ELR (cell line): ENCODE results near the gene SLC26A4.
"Not testable (repeated sequence)": the region's sequence is repeated elsewhere in the genome, so short reads cannot be mapped to it uniquely, and the experiment has no call there.

ENCODE experiments used
- DNase-seq: peaks from one replicate; pipeline ENCODE4 v3.0.0-alpha.2; 2015; ENCODE audit warnings: low read depth

The SLC26A4 gene

DNA sequence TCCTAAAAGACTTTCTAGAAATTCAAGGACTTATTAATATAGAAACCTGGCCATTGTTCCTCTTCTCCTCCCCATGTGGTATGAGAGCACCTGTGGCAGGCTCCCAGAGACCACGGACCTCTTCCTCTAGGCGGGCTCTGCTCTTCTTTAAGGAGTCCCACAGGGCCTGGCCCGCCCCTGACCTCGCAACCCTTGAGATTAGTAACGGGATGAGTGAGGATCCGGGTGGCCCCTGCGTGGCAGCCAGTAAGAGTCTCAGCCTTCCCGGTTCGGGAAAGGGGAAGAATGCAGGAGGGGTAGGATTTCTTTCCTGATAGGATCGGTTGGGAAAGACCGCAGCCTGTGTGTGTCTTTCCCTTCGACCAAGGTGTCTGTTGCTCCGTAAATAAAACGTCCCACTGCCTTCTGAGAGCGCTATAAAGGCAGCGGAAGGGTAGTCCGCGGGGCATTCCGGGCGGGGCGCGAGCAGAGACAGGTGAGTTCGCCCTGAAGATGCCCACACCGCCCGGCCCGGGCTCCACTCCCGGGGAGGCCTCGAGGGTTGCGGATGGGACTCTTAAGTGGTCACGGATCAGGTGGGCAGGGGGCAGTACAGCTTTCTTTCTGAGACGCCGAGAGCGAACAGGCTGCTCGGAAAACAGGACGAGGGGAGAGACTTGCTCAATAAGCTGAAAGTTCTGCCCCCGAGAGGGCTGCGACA lies at the start of gene SLC26A4:
Gene SLC26A4 (plus strand): TSS at position 448 of the 700 bp plus-strand sequence. CDS start 814 bp downstream, outside the sequence.
- DNase-seq = peak; percentile 36

DNA sequence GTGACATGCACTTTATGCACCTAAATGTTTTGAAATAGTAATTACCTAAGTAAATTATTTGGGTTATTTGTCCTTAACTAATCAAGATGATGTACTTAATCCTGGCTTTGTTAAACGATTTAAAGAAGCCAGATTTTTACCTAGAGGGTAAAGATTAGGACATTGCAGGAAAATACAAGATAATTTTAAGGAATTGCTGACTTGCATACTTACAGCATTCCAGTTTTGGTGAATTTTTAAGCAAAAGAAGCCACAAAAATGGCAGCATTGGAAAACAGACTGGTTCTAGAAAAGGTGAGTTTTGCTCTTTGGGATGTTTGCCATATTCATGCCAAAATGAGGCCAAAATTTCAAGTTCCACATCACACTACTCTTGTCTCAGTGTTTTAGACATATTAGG lies 47.2 kb upstream of the SLC26A4 start:
- DNase-seq = no peak

DNA sequence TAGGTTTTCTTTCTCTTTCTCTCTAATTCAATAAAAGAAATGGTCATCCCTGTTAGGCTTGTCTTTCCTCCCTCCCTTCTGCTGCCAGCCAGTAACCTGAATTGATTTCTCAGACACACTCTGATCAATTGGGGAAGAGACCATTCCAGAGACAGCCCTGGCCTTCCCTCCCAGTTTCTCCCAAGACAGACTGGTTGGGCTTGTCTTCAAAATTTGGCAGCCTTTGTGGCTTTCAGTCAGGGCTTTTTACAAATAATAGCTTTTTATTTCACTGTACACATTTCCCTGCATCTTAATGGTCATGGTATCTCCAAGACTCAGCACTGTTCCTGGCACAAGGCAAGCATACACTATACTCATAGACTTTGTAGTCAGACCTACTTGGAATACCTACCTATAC lies 46.7 kb upstream of the SLC26A4 start:
- DNase-seq = no peak

DNA sequence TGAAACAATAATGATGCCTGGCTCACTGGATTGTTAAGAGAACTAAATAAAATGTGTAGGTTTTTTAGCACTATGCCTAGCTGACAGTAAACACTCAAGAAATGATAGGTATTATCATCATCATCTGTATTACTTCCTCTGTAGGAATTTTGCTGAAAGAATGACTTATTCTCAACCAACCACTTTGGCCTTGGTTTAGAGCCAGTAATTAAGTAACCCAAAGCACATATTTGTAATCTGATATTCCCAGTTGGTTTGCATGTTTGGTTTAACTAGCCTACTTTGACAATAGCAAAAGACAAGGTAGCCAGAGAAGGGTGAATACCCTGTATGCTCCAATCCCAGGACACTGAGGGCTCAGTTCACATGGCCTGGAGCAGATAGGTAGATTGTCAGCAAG lies 46.2 kb upstream of the SLC26A4 start:
- DNase-seq = peak; percentile 63

DNA sequence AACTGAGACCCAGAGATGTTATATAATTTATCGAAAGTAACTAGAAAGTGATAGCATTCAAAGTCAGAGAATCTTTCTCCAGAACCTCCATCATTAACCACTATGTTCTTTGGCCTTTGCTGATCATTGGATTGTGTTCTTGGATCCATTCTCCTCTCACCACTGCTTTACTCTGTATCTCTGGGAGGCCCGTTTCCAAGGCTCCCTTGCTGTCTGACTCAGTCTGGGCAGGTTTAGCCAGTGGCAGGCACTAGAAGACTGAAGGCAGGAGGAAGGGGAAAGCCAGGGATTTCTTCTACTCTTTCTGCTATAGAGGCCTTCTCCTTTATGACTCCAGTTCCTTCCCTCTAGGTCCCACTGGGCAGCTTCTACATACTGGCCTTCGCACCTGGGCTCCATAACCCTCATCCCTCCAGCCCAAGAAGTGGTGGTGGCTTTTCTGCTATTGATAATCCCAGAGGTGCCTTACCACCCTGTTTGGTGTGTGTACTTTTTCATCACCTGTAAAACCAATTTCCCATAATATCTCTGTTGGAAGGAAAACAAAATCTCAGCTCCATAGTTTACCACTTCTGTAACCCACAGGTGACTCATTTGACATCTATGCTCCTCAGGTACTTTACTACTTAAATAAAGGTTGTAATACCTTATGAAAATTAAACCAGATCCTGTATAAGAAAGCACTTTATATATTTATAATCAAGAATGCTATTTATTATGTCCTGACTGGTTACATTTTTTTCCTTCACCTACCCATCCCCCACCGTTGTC lies 44.5 kb upstream of the SLC26A4 start:
- no peak for DNase-seq

DNA sequence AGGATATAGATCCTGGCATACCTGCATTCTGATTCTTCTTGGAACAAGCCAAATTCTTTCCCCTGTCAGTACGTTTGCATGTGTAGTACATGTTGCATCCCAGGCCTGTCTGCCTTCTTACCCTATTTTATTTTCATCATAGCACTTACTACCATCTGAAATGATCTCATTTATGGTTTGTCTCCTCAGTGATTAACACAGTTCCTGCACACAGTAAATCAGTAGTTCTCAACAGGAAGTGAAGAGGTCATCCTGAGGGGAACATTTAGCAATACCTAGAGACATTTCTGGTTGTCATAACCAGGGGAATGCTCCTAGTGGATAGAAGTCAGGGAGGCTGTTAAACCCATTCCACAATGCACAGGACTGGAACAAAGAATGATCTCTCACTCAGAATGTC lies 38.2 kb upstream of the SLC26A4 start:
- DNase-seq = peak; percentile 81

DNA sequence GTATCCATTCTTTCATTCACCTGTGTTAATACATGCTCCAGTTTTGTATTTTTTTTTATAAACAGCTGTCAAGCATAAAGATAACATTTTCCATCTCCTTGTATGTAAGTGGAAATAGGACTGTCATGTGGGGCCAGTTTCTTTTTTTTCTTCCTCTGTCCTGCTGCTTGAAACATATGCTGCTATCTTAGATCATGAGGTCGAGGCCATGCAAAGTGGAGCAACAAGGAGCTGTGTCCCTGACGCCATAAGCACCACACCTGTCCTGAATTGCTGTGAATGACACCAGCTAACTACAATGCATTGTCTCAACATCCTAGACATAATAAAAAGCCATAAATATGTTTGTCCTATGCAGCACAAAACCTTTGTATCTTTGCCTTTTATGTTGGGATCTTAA lies 37.7 kb upstream of the SLC26A4 start:
- DNase-seq = no peak

DNA sequence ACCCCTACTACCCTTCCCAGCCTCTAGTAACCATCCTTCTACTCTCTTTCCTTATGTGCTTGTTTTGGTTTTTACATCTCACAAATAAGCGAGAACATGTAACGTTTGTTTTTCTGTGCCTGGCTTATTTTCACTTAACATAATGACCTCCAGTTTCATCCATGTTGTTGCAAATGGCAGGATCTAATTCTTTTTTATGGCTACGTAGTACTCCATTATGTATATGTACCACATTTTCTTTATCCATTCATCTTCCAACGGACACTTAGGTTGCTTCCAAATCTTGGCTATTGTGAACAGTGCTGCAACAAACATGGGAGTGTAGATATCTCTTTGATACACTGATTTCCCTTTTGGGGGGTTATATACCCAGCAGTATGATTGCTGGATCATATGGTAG lies 33.6 kb upstream of the SLC26A4 start:
- DNase-seq = no peak

DNA sequence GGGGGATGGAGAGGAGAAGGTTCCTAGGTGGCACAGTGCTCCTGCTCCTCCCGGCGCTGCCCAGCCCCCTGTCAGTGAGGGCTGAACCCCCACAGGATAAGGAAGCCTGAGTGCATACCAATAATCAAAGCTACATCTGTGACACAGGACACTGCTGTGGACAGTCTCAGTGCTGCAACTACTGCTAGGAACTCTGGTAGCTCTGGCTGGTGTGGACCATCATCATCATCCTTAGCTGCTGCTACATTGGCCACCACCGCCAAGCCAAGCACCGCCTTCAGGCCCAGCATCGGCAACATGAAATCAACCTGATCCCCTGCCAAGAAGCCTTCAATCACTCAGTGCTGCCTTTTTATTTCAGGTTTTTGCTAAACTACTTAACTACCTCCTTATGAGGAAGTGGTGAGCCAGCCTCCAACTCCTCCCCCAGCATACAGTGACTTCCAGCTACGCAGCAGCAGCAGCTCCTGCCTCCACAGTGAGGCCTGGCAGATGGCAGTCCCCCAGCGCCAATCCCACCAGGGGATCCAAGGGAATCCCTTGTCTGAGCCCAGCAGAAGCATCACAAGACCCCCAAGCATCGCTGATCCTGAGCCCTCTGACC lies 32.1 kb upstream of the SLC26A4 start:
- DNase-seq = no peak

DNA sequence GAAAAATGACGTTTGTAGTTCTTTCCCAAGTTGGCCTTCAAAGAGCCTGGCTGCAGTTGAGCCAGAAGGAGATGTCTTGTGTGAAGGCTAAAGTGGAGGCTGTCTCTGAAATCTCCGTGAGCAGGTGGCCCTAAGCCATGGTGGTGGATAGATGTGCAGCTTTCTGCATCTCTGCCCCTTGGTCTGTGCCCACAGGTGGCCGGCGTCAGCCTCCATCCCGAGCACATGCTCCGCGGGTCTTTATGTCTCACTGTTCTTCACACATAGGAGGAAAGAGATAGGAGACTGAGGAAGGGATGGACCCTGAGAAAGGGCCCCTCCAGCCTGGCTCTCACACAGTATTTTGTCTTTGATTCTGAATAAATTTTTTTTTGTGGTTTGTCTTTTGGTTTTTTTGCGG lies 30.3 kb upstream of the SLC26A4 start:
- no peak for DNase-seq

DNA sequence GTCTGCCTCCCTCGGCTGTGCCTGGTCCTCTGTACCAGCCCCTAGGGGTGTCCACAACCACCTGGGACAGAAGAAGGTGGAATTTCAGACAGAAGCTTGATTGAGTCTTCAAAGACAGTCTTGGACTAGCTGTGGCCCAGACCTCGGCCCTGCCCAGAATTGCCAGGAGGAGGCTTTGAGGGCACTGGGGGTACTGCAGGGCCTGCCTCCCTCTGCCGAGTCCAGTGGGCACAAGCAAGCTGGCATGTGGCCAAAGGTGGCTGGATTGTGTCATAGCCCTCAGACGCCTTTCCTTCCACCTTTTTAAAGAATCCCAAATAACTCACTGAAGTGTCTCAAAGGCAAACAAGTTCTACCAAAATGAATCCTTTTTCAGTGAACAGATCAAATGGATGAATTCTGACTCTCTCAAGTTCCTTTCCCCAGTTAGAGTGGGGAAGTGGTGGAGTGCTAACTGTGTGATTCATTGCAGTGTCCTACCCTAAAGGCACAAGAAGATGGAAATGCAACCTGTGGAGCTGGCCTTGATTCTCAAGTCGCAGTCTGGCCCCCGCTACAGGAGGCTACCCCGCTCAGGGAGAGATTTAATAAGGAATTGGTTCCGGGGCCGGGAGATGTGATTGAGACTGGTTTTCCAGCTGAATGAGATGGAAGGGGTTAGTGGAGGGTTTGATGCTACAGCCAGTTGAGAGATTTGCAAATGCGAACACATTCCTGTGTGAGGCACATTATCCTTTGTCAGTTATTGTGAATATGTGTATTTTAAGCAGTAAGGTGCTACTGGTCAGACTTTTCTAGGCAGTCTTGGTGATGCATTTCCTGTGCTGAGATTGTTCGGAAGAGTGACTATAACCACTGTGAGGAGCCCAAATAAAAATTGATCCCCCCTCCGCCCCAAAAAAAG lies 28.8 kb upstream of the SLC26A4 start:
- DNase-seq = no peak

DNA sequence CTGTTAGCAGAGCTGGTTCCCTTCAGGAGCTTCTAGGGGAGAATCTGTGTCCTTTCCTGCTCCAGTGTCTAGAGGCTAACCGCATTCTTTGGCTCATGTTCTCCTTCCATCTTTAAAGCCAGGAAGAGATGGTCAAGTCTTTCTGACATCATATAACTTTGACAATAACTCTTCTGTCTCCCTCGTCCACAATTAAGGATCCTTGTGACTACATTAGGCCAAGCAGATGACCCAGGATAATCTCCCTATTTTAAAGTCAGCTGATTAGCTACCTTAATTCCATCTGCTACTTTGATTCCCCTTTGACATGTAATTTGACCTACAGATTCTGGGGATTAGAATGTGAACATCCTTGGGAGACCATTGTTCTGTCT lies 28.1 kb upstream of the SLC26A4 start:
- no peak for DNase-seq

DNA sequence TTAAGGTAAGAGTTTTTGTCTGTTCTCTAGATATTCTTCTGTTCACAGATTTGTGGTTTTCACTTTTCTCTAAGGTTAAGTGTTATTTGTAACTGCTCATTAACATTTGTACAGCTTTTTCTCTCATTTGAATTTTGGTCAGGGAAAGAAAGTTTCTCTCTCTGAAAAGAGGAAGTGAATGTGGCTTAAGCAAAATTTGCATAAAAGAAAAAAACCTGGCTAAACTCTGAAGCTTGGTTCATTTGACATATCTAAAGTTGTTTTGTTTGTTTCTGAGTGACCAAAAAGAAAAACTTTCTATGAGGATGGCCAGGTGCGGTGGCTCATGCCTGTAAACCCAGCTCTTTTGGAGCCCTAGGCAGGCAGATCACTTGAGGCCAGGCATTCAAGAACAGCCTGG lies 22.0 kb upstream of the SLC26A4 start:
- no peak for DNase-seq

DNA sequence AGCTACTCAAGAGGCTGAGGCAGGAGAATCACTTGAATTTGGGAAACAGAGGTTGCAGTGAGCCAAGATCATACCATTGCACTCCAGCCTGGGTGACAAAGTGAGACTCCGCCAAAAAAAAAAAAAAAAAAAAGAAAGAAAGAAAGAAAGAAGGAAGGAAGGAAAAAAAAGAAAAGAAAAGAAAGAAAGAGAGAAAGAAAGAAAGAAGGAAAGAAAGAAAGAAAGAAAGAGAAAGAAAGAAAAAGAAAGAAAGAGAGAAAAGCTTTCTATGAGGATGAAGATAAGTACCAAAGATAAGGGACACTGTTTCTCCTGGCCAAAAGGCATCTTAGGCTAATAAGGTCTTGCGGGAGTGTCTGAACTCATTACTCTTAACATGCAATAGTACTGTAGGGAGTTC lies 21.6 kb upstream of the SLC26A4 start:
- not testable (repeated sequence) for DNase-seq

DNA sequence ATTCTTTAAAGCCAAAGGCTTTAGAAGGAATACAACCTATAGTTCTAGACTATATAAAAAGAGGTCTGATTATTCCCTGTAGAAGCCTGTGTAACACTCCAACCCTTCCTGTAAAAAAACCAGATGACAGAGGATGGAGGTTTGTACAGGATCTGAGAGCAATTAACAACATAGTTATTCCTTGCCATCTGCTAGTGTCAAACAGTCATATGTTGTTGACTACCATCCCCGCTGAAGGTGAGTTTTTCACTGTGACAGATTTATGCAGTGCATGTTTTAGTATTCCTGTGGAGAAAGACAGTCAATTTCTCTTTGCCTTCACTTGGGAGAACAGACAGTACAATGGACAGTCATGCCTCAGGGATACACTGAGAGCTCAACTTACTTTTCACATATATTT lies 19.0 kb upstream of the SLC26A4 start:
- no peak for DNase-seq

DNA sequence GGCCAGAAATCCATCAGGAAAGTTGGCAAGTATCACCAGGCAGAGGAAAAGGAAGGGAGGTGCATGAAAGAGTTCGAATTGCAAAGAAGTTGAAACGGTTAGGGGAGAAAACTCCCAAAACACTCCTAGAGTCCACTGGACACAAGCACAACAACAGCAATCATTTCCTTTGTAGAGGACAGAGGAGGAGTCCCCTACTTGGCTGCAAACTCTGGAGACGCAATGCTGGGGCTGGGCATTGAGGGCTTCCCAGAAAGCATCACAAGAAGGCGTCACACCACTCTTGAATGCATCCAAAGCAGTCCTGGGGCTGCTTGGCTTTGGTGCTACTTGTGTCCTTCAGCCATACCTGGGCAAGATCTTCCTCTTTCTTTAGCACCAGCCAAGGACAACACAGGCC lies 18.1 kb upstream of the SLC26A4 start:
- DNase-seq = no peak

DNA sequence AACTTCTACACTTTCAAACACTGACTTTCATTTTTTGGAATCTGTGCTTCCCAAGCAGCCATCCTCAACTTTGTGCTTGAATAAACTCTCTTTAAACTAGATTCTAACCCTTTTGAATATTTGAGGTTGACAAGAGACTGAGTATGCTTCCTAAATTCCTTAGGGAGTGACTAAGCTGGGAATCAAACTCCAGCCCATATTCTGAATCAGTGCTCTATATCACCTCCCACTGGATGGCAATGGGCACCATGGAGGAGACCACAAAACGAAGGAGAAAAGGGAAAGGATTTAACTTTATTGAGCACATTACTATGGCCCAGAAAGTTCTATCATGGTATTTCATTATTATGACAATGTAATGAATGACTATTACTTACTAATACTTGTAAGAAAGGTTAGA lies 17.2 kb upstream of the SLC26A4 start:
- peak; percentile 82 for DNase-seq

DNA sequence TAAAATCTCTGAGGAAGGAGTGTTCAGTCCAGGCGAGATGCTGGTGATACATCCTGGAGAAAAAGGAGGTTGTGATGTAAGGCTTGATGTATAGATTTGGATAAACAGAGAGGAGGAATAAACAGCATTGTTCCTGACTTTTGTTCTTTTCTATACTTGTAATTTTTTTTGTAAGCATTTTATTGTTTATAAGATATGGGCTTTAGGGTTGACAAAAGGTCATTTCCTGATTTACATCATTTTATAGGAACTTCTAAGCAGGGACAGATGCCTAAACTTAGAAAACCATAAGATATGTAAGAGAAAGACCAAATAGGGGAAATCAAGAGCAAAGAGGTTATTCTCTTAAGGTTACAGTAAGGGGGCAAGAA lies 16.7 kb upstream of the SLC26A4 start:
- DNase-seq = no peak

DNA sequence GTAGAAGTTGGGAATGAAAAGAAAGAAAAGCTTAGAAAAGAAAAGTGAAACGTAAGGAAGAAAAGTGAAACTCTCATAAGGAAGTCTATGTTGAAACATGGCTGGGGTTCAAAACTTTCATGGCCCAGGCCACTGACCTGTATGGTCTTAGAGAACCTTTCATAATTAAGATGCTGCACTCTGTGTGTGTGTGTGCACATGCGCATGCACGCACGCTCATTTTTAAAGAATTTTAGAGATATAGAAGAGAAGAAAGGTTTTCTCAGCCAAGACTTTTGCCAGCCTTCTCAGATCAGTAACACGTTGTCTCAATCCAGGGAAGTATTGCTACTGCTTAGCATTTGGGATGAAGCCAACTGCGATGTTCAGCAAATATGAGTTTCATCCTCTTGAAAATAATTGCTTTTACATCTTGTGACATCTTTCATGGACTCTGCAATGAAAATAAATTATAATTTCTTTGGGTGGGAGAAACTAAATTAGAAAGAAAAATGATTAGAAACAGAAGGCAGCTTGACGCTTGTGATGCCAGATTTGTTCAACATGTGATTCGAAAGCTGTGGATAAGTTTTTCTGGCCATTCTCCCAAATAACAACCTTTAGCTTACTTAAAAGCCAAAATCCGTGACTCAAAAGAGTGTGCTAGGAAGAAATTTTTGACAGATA lies 16.2 kb upstream of the SLC26A4 start:
- DNase-seq = no peak

DNA sequence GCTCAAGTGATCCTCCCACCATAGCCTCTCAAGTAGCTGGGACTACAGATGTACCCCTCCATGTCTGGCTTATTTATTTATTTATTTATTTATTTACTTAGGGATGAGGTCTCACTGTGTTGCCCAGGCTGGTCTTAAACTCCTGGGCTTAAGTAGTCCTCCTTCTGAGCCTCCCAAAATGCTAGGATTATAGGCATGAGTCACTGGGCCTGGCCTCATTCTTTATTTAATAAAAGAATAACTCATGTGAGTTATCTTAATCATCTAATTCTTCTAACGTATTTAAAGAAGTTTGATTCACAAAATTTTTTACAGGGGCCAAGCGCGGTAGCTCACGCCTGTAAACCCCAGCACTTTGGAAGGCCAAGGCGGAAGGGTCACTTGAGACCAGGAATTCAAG lies 8.0 kb upstream of the SLC26A4 start:
- no peak for DNase-seq

DNA sequence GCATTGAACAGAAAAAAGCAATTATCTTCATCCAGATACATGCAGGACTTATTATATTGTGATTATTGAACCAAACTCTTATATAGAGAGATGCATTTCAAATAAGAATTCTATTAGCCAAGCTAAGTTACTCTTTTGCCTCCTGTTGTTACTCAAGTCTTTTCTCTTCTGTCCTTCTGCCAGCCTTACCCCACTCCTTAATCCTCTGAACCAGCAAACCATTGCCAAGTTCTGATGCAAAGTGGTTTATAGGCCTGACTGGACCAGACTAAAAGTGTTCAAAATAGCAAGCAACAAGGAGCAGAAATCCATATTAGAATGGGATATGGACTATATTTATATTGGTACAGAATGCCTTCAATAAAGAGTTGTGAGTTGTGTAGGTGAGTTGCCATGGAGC lies 2.2 kb upstream of the SLC26A4 start:
- no peak for DNase-seq

DNA sequence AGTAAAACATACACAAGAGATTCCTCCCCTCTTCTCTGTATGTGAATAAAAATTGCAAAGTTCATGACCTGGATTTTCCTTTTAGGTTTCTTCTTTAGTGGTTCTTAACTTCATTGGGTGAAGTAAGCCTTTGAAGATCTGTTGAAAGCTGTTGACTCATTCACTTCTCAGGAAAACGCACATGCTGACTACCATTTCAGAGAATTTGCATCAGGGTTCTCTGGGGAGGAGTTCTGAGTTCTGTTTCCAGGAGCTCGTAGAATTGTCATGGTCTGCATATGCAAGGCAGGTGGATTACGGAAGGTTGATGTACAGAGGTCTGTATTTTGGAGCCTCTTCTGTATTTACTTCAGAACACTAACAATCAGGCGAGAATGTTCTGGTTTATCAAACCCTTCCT lies 962 bp upstream of the SLC26A4 start:
- peak; percentile 87 for DNase-seq
